GM19043 (cell line): Measurements from ENCODE around the gene IFIT1B.
"Not testable (repeated sequence)": the region's sequence is repeated elsewhere in the genome, so short reads cannot be mapped to it uniquely, and the experiment has no call there.

Experiments used
- ATAC-seq: cut with Tn5 transposase; IDR thresholded peaks from one replicate; pipeline ENCODE4 v1.9.1; 2021; ENCODE audit warnings: low read depth; ENCODE audit not compliant: unreplicated experiment

IFIT1B gene

GRCh38 chr10:89373916-89374711, 3.7 kb upstream of the IFIT1B start:
- no peak for ATAC-seq

- no peak for ATAC-seq
Observed at GRCh38 chr10:89374713-89375141, 3.1 kb upstream of the IFIT1B start.

GRCh38 chr10:89379103-89379502, 1.2 kb downstream of the IFIT1B start:
- no peak for ATAC-seq

- no peak for ATAC-seq
Observed at GRCh38 chr10:89382757-89383156, 4.9 kb downstream of the IFIT1B start.

GRCh38 chr10:89384474-89385340, 6.9 kb downstream of the IFIT1B start:
- no peak for ATAC-seq

- ATAC-seq: no peak
Observed at GRCh38 chr10:89388806-89389205, 10.9 kb downstream of the IFIT1B start.

- ATAC-seq: no peak
Observed at GRCh38 chr10:89389254-89389653, 11.4 kb downstream of the IFIT1B start.

GRCh38 chr10:89390476-89391225, 12.8 kb downstream of the IFIT1B start:
- ATAC-seq: no peak

GRCh38 chr10:89391226-89391576, 13.3 kb downstream of the IFIT1B start:
- not testable (repeated sequence) for ATAC-seq

GRCh38 chr10:89391907-89392756, 14.3 kb downstream of the IFIT1B start, which contains the start of gene IFIT1:
IFIT1 (plus strand) TSS chr10:89392623; CDS start chr10:89392713, 90 bp downstream.
- ATAC-seq: peak; percentile 86

GRCh38 chr10:89392974-89393373, 15.1 kb downstream of the IFIT1B start:
- no peak for ATAC-seq

- no peak for ATAC-seq
Observed at GRCh38 chr10:89393898-89394297, 16.0 kb downstream of the IFIT1B start.

- no peak for ATAC-seq
Observed at GRCh38 chr10:89395141-89395540, 17.3 kb downstream of the IFIT1B start.

GRCh38 chr10:89398003-89398749, 20.3 kb downstream of the IFIT1B start:
- ATAC-seq: no peak

- no peak for ATAC-seq
Observed at GRCh38 chr10:89399956-89400355, 22.1 kb downstream of the IFIT1B start.

GRCh38 chr10:89403043-89403442, 25.2 kb downstream of the IFIT1B start:
- ATAC-seq: no peak

GRCh38 chr10:89404104-89405047, 26.5 kb downstream of the IFIT1B start:
- ATAC-seq: no peak

- not testable (repeated sequence) for ATAC-seq
Observed at GRCh38 chr10:89406178-89406577, 28.3 kb downstream of the IFIT1B start.
